SK-N-SH (cell line): ENCODE measurements around the gene PHLDB2. TPM values are rescaled to one million over a fixed set of nuclear protein-coding genes. Genes with fewer than 3 reads are reported as not detected.

ENCODE experiments used
- CTCF ChIA-PET: fragments of 300-600, 350-600 bp; formaldehyde crosslinking; extraction: SDS; loops from one replicate; lab custom pipeline; 2021; lab: Yijun Ruan, JAX
- POLR2A ChIA-PET: fragments of 350-600 bp; sonication (Branson Sonifier 250); formaldehyde crosslinking; extraction: SDS; loops from one replicate; lab custom pipeline; 2020; ENCODE audit warnings: antibody characterized with exemption, inconsistent platforms; lab: Yijun Ruan, JAX
- DNase-seq: peaks from one replicate; pipeline ENCODE4 v3.0.0; 2012
- H2AFZ ChIP-seq: fragments of 200-600 bp; sonication (generic); 2 replicates; pipeline ENCODE4 v1.8.1; 2016; ENCODE audit warnings: antibody characterized with exemption, mild to moderate bottlenecking, low read depth
- H3F3A ChIP-seq: fragments of 200-600 bp; sonication (generic); replicated peaks from 2 replicates; pipeline ENCODE3; 2016; ENCODE audit warnings: antibody characterized with exemption, mild to moderate bottlenecking; ENCODE audit not compliant: insufficient read depth
- H3K27ac ChIP-seq, 2 experiments: fragments of 200-500 bp in 1 of 2; fragments of 200-600 bp in 1 of 2; sonication (Bioruptor generic) in 1 of 2; sonication (generic), shearing (Covaris generic) in 1 of 2; 2 replicates each; pipeline versions ENCODE4 v1.5.1 to v1.6.1; 2014 to 2016; ENCODE audit warnings: low read depth in 2 of 2, inconsistent platforms in 1 of 2, low read length in 1 of 2, mild to moderate bottlenecking in 1 of 2, mixed read lengths in 1 of 2
- H3K27me3 ChIP-seq: fragments of 200-600 bp; sonication (generic), shearing (Covaris generic); 2 replicates; pipeline ENCODE4 v1.6.1; 2016; ENCODE audit warnings: mixed run types; ENCODE audit not compliant: insufficient read depth
- H3K36me3 ChIP-seq, 2 experiments: fragments of 200-500 bp in 1 of 2; fragments of 200-600 bp in 1 of 2; sonication (Bioruptor generic) in 1 of 2; sonication (generic) in 1 of 2; replicated peaks in 1 of 2; 2 replicates each; pipeline versions ENCODE3 to v1.5.1; 2014 to 2016; ENCODE audit warnings: low read length in 1 of 2, mild to moderate bottlenecking in 1 of 2; ENCODE audit not compliant: insufficient read depth in 2 of 2, control insufficient read depth in 1 of 2
- H3K4me1 ChIP-seq, 2 experiments: fragments of 200-500 bp in 1 of 2; fragments of 200-600 bp in 1 of 2; sonication (Bioruptor generic) in 1 of 2; sonication (generic), shearing (Covaris generic) in 1 of 2; 2 replicates each; pipeline versions ENCODE4 v1.5.1 to v1.6.1; 2014 to 2016; ENCODE audit warnings: low read depth in 1 of 2, low read length in 1 of 2, mixed run types in 1 of 2; ENCODE audit not compliant: insufficient read depth in 2 of 2, control insufficient read depth in 1 of 2
- H3K4me2 ChIP-seq: fragments of 200-600 bp; sonication (generic), shearing (Covaris generic); 2 replicates; pipeline ENCODE4 v1.6.1; 2017; ENCODE audit warnings: mixed run types
- H3K4me3 ChIP-seq, 2 experiments: fragments of 200-500 bp in 1 of 2; fragments of 200-600 bp in 1 of 2; sonication (Bioruptor generic) in 1 of 2; sonication (generic), shearing (Covaris generic) in 1 of 2; 2 replicates each; pipeline versions ENCODE4 v1.5.1 to v1.8.1; 2014 to 2016; ENCODE audit warnings: low read depth in 2 of 2, inconsistent platforms in 1 of 2, low read length in 1 of 2, mild to moderate bottlenecking in 1 of 2, mixed read lengths in 1 of 2, moderate library complexity in 1 of 2
- H3K79me2 ChIP-seq: fragments of 200-600 bp; sonication (generic); 2 replicates; pipeline ENCODE4 v1.8.1; 2017; ENCODE audit warnings: mild to moderate bottlenecking; ENCODE audit not compliant: insufficient read depth
- H3K9ac ChIP-seq: fragments of 200-600 bp; sonication (generic); 2 replicates; pipeline ENCODE4 v1.6.1; 2017; ENCODE audit warnings: mixed run types
- H3K9me2 ChIP-seq: fragments of 200-600 bp; sonication (generic); 2 replicates; pipeline ENCODE4 v1.6.1; 2017; ENCODE audit warnings: mixed run types
- H3K9me3 ChIP-seq: fragments of 200-600 bp; sonication (generic); 2 replicates; pipeline ENCODE4 v1.6.1; 2017; ENCODE audit warnings: mixed run types, mild to moderate bottlenecking, moderate library complexity
- H4K20me1 ChIP-seq: fragments of 200-600 bp; sonication (generic); 2 replicates; pipeline ENCODE4 v1.6.1; 2017; ENCODE audit warnings: mild to moderate bottlenecking, mixed run types; ENCODE audit not compliant: insufficient read depth
- ELF1 ChIP-seq: IDR thresholded peaks from 2 replicates; pipeline ENCODE4 v1.4.0; 2012
- FOXJ3 ChIP-seq: sonication (generic); formaldehyde crosslinking; IDR thresholded peaks from 2 replicates; pipeline ENCODE4 v1.5.1; 2020; ENCODE audit warnings: mild to moderate bottlenecking, missing genetic modification reagents
- NRF1 ChIP-seq: IDR thresholded peaks from 2 replicates; pipeline ENCODE4 v1.6.1; 2012; ENCODE audit warnings: low read depth, mild to moderate bottlenecking, low read length
- RAD21 ChIP-seq: IDR thresholded peaks from 2 replicates; pipeline ENCODE4 v1.6.1; 2012; ENCODE audit warnings: mild to moderate bottlenecking, low read length
- RXRA ChIP-seq: IDR thresholded peaks from 2 replicates; pipeline ENCODE4 v1.4.0; 2012; ENCODE audit warnings: low read depth, mild to moderate bottlenecking, borderline replicate concordance
- TAF1 ChIP-seq: IDR thresholded peaks from 2 replicates; pipeline ENCODE4 v1.6.1; 2012; ENCODE audit warnings: low read depth, mild to moderate bottlenecking, low read length, moderate library complexity, borderline replicate concordance
- WGBS: methylation state at CpG from one replicate; pipeline ENCODE4 v1.1.6; 2017; ENCODE audit warnings: low lambda C conversion rate; 5-methylcytosine and 5-hydroxymethylcytosine counted together
- polyA plus RNA-seq, 3 experiments: library from polyadenylated mRNA; depleted of rRNA; stranded (reverse); fragments of >200 nt; gene quantifications; 2 replicates each; pipeline ENCODE4 v1.2.3, GENCODE V29; 2012
- TF ChIP-seq, protein P1 (sequence below): fragments of 150-350 bp; IDR thresholded peaks from 2 replicates; pipeline ENCODE4 v1.6.1; 2017; ENCODE audit warnings: antibody characterized with exemption, low read length, low read depth, borderline replicate concordance
- TF ChIP-seq, protein P2 (sequence below): IDR thresholded peaks from 2 replicates; pipeline ENCODE4 v1.4.0; 2012; ENCODE audit warnings: low read depth
- TF ChIP-seq, protein P3 (sequence below): IDR thresholded peaks from 2 replicates; pipeline ENCODE4 v1.4.0; 2012; ENCODE audit warnings: low read depth, borderline replicate concordance

The PHLDB2 gene
- polyA plus RNA-seq, 1 of the 3 experiments (the other 2 are of a cell fraction) = 18.0 TPM

DNA sequence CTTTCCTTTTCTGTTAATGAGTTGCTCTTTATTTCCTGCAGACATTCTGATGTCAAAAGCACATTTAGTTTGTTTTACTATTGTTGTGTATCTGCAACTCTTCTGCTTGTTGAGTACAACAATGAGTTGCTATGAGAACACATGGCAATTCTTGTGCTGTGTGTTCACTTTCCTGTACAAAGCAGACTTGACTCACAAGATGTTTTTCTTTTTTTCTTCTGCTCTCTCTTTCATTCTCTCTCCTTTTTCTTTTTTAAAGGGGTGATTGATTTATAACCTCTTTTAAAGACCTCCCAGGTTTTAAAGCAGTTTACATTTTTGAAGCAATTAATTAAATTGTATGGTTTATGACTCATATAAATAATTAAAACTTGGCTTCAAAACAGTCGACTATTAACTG, 88.2 kb downstream of the PHLDB2 start (continued):
- TF ChIP-seq FOXJ3 (no peak), TAF1 (no peak)

GRCh38 chr3:111948786-111949185, 89.7 kb downstream of the PHLDB2 start:
- H3K36me3 ChIP-seq = peaks cover 30 to 67% of the 10 kb centered on the region in 2 experiments
- TF ChIP-seq RAD21 = no peak
- TF ChIP-seq, protein P1, sequence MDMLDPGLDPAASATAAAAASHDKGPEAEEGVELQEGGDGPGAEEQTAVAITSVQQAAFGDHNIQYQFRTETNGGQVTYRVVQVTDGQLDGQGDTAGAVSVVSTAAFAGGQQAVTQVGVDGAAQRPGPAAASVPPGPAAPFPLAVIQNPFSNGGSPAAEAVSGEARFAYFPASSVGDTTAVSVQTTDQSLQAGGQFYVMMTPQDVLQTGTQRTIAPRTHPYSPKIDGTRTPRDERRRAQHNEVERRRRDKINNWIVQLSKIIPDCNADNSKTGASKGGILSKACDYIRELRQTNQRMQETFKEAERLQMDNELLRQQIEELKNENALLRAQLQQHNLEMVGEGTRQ = no peak
- no peak for TF ChIP-seq ELF1
- no peak for TF ChIP-seq NRF1
- H3K4me2 ChIP-seq = no peak overlapping the region
- no peaks in the 10 kb centered on the region for H3K9me3 ChIP-seq
- H4K20me1 ChIP-seq = no peaks in the 10 kb centered on the region
- peaks cover 13% of the 10 kb centered on the region for H3F3A ChIP-seq
- peaks cover 8 to 12% of the 10 kb centered on the region in 2 experiments; a peak in 2 of 4 replicates for H3K4me1 ChIP-seq
- CTCF ChIA-PET = no interaction called here
- no peaks in the 10 kb centered on the region for H3K27me3 ChIP-seq
- no peaks in the 10 kb centered on the region for H3K9me2 ChIP-seq
- no peak for DNase-seq
- no peak overlapping the region for H3K27ac ChIP-seq
- WGBS = 94% methylated on average over 9 of the region's 9 CpGs
- no peak overlapping the region for H2AFZ ChIP-seq
- no peak overlapping the region for H3K9ac ChIP-seq
- POLR2A ChIA-PET = no interaction called here
- H3K4me3 ChIP-seq = no peak overlapping the region
- H3K79me2 ChIP-seq = peaks cover 12% of the 10 kb centered on the region

DNA sequence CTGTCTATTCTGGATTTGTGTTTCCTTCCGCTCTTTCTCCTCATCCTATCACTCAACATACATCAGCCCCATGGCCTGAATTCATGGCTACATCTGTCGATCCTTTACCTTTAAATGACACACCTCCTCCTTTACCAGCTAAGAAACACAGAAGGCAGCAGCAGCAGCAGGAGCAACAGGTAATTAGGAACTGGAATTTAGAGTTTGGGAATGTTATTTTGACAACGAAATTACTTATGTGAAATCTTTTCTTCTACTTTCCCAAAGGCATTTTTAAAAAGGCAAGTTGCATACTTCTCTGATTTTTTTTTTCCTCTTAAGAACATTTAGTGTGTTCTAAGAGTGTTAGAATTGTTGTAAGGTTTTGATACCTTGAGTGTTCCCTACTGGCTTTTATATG, 90.6 kb downstream of the PHLDB2 start:
- H3K79me2 ChIP-seq = peaks cover 6% of the 10 kb centered on the region; the same call in 1 of the 2 replicates
- DNase-seq = no peak
- H3K4me1 ChIP-seq = peaks cover 8 to 18% of the 10 kb centered on the region in 2 experiments; a peak in 2 of 4 replicates
- no peak overlapping the region for H3K9ac ChIP-seq
- H3K9me2 ChIP-seq = no peaks in the 10 kb centered on the region
- peaks cover 16% of the 10 kb centered on the region for H3F3A ChIP-seq
- H3K36me3 ChIP-seq = peaks cover 31 to 64% of the 10 kb centered on the region in 2 experiments
- no peak overlapping the region for H2AFZ ChIP-seq
- ChIA-PET POLR2A (no interaction called here), CTCF (interaction anchor here (2.5 kb wide), 1 partner anchor 232 kb away, joined by 10 read pairs; no protein-coding TSS in a partner anchor)
- H3K9me3 ChIP-seq = no peaks in the 10 kb centered on the region
- no peak overlapping the region for H3K4me2 ChIP-seq
- no peak overlapping the region for H3K4me3 ChIP-seq
- H3K27ac ChIP-seq = no peak overlapping the region
- WGBS = 93% methylated on average over 3 of the region's 3 CpGs
- TF ChIP-seq RXRA = no peak
- TF ChIP-seq, protein P2, sequence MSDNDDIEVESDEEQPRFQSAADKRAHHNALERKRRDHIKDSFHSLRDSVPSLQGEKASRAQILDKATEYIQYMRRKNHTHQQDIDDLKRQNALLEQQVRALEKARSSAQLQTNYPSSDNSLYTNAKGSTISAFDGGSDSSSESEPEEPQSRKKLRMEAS = no peak
- TF ChIP-seq, protein P3, sequence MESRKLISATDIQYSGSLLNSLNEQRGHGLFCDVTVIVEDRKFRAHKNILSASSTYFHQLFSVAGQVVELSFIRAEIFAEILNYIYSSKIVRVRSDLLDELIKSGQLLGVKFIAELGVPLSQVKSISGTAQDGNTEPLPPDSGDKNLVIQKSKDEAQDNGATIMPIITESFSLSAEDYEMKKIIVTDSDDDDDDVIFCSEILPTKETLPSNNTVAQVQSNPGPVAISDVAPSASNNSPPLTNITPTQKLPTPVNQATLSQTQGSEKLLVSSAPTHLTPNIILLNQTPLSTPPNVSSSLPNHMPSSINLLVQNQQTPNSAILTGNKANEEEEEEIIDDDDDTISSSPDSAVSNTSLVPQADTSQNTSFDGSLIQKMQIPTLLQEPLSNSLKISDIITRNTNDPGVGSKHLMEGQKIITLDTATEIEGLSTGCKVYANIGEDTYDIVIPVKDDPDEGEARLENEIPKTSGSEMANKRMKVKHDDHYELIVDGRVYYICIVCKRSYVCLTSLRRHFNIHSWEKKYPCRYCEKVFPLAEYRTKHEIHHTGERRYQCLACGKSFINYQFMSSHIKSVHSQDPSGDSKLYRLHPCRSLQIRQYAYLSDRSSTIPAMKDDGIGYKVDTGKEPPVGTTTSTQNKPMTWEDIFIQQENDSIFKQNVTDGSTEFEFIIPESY = no peak
- no peaks in the 10 kb centered on the region for H4K20me1 ChIP-seq
- H3K27me3 ChIP-seq = no peaks in the 10 kb centered on the region
